GM23338 (cell line): ENCODE measurements around the gene SLC10A6. TPM values are rescaled to one million over a fixed set of nuclear protein-coding genes. Genes with fewer than 3 reads are reported as not detected.

Experiments used
- ATAC-seq: fragments of 200-7000 bp; cut with Tn5 transposase; 3 replicates; pipeline ENCODE4 v1.9.1; 2020
- DNase-seq: peaks from one replicate; pipeline ENCODE4 v3.0.0-alpha.2; 2015; ENCODE audit warnings: low spot score
- H2AFZ ChIP-seq: fragments of 200-600 bp; sonication (generic); 2 replicates; pipeline ENCODE4 v1.8.0; 2016; ENCODE audit warnings: antibody characterized with exemption, mild to moderate bottlenecking, moderate library complexity
- H3F3A ChIP-seq: fragments of 200-600 bp; sonication (generic); replicated peaks from 2 replicates; pipeline ENCODE4 v1.8.0; 2017; ENCODE audit warnings: antibody characterized with exemption, mixed run types, low read depth
- H3K27ac ChIP-seq: fragments of 200-600 bp; sonication (generic); 2 replicates; pipeline ENCODE4 v1.6.1; 2016; ENCODE audit warnings: low read depth
- H3K27me3 ChIP-seq: fragments of 200-600 bp; sonication (generic); 2 replicates; pipeline ENCODE4 v1.8.0; 2016; ENCODE audit warnings: mild to moderate bottlenecking, mixed run types, moderate library complexity; ENCODE audit not compliant: insufficient read depth
- H3K36me3 ChIP-seq: fragments of 200-600 bp; sonication (generic); 2 replicates; pipeline ENCODE4 v1.8.0; 2016; ENCODE audit warnings: mild to moderate bottlenecking; ENCODE audit not compliant: insufficient read depth
- H3K4me1 ChIP-seq: fragments of 200-600 bp; sonication (generic); 2 replicates; pipeline ENCODE4 v1.8.0; 2016; ENCODE audit warnings: mild to moderate bottlenecking, moderate library complexity; ENCODE audit not compliant: insufficient read depth
- H3K4me2 ChIP-seq: fragments of 200-600 bp; sonication (generic); 2 replicates; pipeline ENCODE4 v1.7.1; 2017; ENCODE audit warnings: mixed run types
- H3K4me3 ChIP-seq: fragments of 200-600 bp; sonication (generic); 2 replicates; pipeline ENCODE4 v1.6.1; 2016; ENCODE audit warnings: mixed run types
- H3K79me2 ChIP-seq: fragments of 200-600 bp; sonication (generic); replicated peaks from 2 replicates; pipeline ENCODE4 v1.8.0; 2017; ENCODE audit warnings: mild to moderate bottlenecking; ENCODE audit not compliant: insufficient read depth
- H3K9me2 ChIP-seq: fragments of 200-600 bp; sonication (generic); 2 replicates; pipeline ENCODE4 v1.8.0; 2017; ENCODE audit not compliant: insufficient read depth
- H4K20me1 ChIP-seq: fragments of 200-600 bp; sonication (generic); replicated peaks from 2 replicates; pipeline ENCODE4 v1.8.0; 2017; ENCODE audit warnings: mild to moderate bottlenecking; ENCODE audit not compliant: insufficient read depth
- H3K27ac Mint-ChIP-seq: 2 replicates; pipeline ENCODE4 v1.8.0; 2020; ENCODE audit warnings: inconsistent platforms, mild to moderate bottlenecking, moderate library complexity, mixed read lengths
- H3K27me3 Mint-ChIP-seq: 3 replicates; pipeline ENCODE4 v1.8.0; 2022; ENCODE audit warnings: low read depth, mild to moderate bottlenecking, moderate library complexity, mixed read lengths, inconsistent platforms; ENCODE audit not compliant: insufficient read depth, poor library complexity
- H3K36me3 Mint-ChIP-seq: 3 replicates; pipeline ENCODE4 v1.8.0; 2021; ENCODE audit warnings: low read depth, mild to moderate bottlenecking, inconsistent platforms, moderate library complexity, mixed read lengths
- H3K4me1 Mint-ChIP-seq: 3 replicates; pipeline ENCODE4 v1.8.0; 2020; ENCODE audit warnings: mild to moderate bottlenecking, inconsistent platforms, mixed read lengths
- H3K4me3 Mint-ChIP-seq: 3 replicates; pipeline ENCODE4 v1.8.0; 2021; ENCODE audit warnings: moderate library complexity, mild to moderate bottlenecking, inconsistent platforms, mixed read lengths
- H3K9me3 Mint-ChIP-seq: 3 replicates; pipeline ENCODE4 v1.8.0; 2020; ENCODE audit warnings: moderate library complexity, mild to moderate bottlenecking, inconsistent platforms, mixed read lengths
- CREB1 ChIP-seq: fragments of 250-450 bp; sonication (Bioruptor Pico); IDR thresholded peaks from 2 replicates; pipeline ENCODE4 v1.5.0; 2020; ENCODE audit warnings: low read depth, mild to moderate bottlenecking, moderate library complexity
- EZH2 ChIP-seq: fragments of 200-600 bp; sonication (generic); IDR thresholded peaks from one replicate; pipeline ENCODE4 v1.8.0; 2017; ENCODE audit warnings: antibody characterized with exemption, mild to moderate bottlenecking, low read depth; ENCODE audit not compliant: unreplicated experiment
- EZH2phosphoT487 ChIP-seq: fragments of 200-600 bp; sonication (generic); IDR thresholded peaks from one replicate; pipeline ENCODE4 v1.8.1; 2018; ENCODE audit warnings: antibody characterized with exemption; ENCODE audit not compliant: unreplicated experiment
- JUNB ChIP-seq: IDR thresholded peaks from one replicate; pipeline ENCODE4 v1.6.1; 2016; ENCODE audit warnings: antibody characterized with exemption; ENCODE audit not compliant: unreplicated experiment
- NANOG ChIP-seq: IDR thresholded peaks from 2 replicates; pipeline ENCODE4 v1.6.1; 2016; ENCODE audit warnings: antibody characterized with exemption, borderline replicate concordance
- POLR2AphosphoS5 ChIP-seq: IDR thresholded peaks from 2 replicates; pipeline ENCODE4 v1.6.1; 2016; ENCODE audit warnings: antibody characterized with exemption, low read depth
- STAT1 ChIP-seq: IDR thresholded peaks from one replicate; pipeline ENCODE4 v1.6.1; 2016; ENCODE audit warnings: antibody characterized with exemption; ENCODE audit not compliant: unreplicated experiment
- ZNF114 ChIP-seq: fragments of 250-450 bp; sonication (Bioruptor Pico); IDR thresholded peaks from 2 replicates; pipeline ENCODE4 v1.5.0; 2020; ENCODE audit warnings: mild to moderate bottlenecking, moderate library complexity
- ZNF331 ChIP-seq: fragments of 250-450 bp; sonication (Bioruptor Pico); IDR thresholded peaks from 2 replicates; pipeline ENCODE4 v1.5.0; 2020; ENCODE audit warnings: low read depth, mild to moderate bottlenecking, moderate library complexity
- polyA plus RNA-seq: library from polyadenylated mRNA; unstranded; fragments of >200 nt; fragmentation: Nextera tagmentation; extraction: Ambion mirVana; gene quantifications from 2 replicates; pipeline ENCODE4 v1.2.1, GENCODE V29; 2016
- total RNA-seq: library from RNA; depleted of rRNA; stranded (reverse); fragments of >200 nt; shearing (Covaris generic); gene quantifications from 2 replicates; pipeline ENCODE4 v1.2.3, GENCODE V29; 2014
- TF ChIP-seq, protein P1 (sequence below): IDR thresholded peaks from 2 replicates; pipeline ENCODE4 v1.6.1; 2016; ENCODE audit warnings: antibody characterized with exemption
- TF ChIP-seq, protein P2 (sequence below): IDR thresholded peaks from one replicate; pipeline ENCODE4 v1.6.1; 2018; ENCODE audit warnings: antibody characterized with exemption; ENCODE audit not compliant: unreplicated experiment
- TF ChIP-seq, protein P3 (sequence below): fragments of 250-450 bp; sonication (Bioruptor Pico); IDR thresholded peaks from 2 replicates; pipeline ENCODE4 v1.5.0; 2020; ENCODE audit warnings: mild to moderate bottlenecking, moderate library complexity
- TF ChIP-seq, protein P4 (sequence below), 2 experiments: fragments of 200-600 bp in 1 of 2; sonication (generic) in 1 of 2; conservative IDR thresholded peaks; 2 replicates each; pipeline versions ENCODE4 v1.5.1 to v1.6.1; 2016 to 2017; ENCODE audit warnings: antibody characterized with exemption in 2 of 2, low read depth in 2 of 2, mild to moderate bottlenecking in 2 of 2, moderate library complexity in 1 of 2

Gene SLC10A6
- total and polyA plus RNA-seq, 2 experiments from 2014 or later, result not detected

DNA sequence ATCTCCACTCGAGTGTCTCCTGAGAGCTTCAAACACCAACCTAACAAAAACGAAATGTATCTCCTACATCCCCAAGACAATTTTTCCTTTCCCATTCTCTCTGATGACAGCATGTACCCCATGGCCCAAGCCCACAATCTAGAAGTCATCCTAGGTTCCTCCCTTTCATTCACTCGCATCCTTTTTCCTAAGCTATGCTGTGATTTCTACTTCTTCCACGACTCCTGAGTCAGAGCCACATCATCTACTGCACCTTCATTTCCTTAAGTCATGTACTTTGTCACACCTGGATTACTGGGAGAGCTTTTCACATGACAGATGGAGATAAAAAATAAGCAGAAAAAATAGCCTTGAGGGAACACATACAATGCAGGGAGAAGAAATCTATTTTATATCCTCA lies 23.0 kb upstream of the SLC10A6 start:
- Histone ChIP-seq H3K36me3 (no peaks in the 10 kb centered on the region), H3K4me3 (no peak overlapping the region), H3K4me1 (no peaks in the 10 kb centered on the region), H3K27ac (no peak overlapping the region), H4K20me1 (no peaks in the 10 kb centered on the region), H3F3A (no peaks in the 10 kb centered on the region), H3K9me2 (peaks cover 3% of the 10 kb centered on the region; the same call in 1 of the 2 replicates), H3K27me3 (no peaks in the 10 kb centered on the region), H3K79me2 (no peaks in the 10 kb centered on the region), H2AFZ (no peak overlapping the region), H3K4me2 (no peak overlapping the region)
- Mint-ChIP-seq H3K27ac (no peak overlapping the region), H3K4me1 (no peaks in the 10 kb centered on the region), H3K9me3 (no peaks in the 10 kb centered on the region), H3K36me3 (no peaks in the 10 kb centered on the region; the same call in 2 of the 3 replicates), H3K27me3 (peaks cover 2% of the 10 kb centered on the region), H3K4me3 (no peak overlapping the region)
- TF ChIP-seq, protein P1, sequence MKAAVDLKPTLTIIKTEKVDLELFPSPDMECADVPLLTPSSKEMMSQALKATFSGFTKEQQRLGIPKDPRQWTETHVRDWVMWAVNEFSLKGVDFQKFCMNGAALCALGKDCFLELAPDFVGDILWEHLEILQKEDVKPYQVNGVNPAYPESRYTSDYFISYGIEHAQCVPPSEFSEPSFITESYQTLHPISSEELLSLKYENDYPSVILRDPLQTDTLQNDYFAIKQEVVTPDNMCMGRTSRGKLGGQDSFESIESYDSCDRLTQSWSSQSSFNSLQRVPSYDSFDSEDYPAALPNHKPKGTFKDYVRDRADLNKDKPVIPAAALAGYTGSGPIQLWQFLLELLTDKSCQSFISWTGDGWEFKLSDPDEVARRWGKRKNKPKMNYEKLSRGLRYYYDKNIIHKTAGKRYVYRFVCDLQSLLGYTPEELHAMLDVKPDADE, result no peak
- TF ChIP-seq NANOG (no peak), STAT1 (no peak), ZNF331 (CRISPR knock-in tag) (no peak), CREB1 (CRISPR knock-in tag) (no peak), EZH2 (no peak), ZNF114 (CRISPR knock-in tag) (no peak), POLR2AphosphoS5 (no peak), EZH2phosphoT487 (no peak), JUNB (no peak)
- TF ChIP-seq, protein P2, sequence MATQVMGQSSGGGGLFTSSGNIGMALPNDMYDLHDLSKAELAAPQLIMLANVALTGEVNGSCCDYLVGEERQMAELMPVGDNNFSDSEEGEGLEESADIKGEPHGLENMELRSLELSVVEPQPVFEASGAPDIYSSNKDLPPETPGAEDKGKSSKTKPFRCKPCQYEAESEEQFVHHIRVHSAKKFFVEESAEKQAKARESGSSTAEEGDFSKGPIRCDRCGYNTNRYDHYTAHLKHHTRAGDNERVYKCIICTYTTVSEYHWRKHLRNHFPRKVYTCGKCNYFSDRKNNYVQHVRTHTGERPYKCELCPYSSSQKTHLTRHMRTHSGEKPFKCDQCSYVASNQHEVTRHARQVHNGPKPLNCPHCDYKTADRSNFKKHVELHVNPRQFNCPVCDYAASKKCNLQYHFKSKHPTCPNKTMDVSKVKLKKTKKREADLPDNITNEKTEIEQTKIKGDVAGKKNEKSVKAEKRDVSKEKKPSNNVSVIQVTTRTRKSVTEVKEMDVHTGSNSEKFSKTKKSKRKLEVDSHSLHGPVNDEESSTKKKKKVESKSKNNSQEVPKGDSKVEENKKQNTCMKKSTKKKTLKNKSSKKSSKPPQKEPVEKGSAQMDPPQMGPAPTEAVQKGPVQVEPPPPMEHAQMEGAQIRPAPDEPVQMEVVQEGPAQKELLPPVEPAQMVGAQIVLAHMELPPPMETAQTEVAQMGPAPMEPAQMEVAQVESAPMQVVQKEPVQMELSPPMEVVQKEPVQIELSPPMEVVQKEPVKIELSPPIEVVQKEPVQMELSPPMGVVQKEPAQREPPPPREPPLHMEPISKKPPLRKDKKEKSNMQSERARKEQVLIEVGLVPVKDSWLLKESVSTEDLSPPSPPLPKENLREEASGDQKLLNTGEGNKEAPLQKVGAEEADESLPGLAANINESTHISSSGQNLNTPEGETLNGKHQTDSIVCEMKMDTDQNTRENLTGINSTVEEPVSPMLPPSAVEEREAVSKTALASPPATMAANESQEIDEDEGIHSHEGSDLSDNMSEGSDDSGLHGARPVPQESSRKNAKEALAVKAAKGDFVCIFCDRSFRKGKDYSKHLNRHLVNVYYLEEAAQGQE, result no peak
- TF ChIP-seq, protein P3, sequence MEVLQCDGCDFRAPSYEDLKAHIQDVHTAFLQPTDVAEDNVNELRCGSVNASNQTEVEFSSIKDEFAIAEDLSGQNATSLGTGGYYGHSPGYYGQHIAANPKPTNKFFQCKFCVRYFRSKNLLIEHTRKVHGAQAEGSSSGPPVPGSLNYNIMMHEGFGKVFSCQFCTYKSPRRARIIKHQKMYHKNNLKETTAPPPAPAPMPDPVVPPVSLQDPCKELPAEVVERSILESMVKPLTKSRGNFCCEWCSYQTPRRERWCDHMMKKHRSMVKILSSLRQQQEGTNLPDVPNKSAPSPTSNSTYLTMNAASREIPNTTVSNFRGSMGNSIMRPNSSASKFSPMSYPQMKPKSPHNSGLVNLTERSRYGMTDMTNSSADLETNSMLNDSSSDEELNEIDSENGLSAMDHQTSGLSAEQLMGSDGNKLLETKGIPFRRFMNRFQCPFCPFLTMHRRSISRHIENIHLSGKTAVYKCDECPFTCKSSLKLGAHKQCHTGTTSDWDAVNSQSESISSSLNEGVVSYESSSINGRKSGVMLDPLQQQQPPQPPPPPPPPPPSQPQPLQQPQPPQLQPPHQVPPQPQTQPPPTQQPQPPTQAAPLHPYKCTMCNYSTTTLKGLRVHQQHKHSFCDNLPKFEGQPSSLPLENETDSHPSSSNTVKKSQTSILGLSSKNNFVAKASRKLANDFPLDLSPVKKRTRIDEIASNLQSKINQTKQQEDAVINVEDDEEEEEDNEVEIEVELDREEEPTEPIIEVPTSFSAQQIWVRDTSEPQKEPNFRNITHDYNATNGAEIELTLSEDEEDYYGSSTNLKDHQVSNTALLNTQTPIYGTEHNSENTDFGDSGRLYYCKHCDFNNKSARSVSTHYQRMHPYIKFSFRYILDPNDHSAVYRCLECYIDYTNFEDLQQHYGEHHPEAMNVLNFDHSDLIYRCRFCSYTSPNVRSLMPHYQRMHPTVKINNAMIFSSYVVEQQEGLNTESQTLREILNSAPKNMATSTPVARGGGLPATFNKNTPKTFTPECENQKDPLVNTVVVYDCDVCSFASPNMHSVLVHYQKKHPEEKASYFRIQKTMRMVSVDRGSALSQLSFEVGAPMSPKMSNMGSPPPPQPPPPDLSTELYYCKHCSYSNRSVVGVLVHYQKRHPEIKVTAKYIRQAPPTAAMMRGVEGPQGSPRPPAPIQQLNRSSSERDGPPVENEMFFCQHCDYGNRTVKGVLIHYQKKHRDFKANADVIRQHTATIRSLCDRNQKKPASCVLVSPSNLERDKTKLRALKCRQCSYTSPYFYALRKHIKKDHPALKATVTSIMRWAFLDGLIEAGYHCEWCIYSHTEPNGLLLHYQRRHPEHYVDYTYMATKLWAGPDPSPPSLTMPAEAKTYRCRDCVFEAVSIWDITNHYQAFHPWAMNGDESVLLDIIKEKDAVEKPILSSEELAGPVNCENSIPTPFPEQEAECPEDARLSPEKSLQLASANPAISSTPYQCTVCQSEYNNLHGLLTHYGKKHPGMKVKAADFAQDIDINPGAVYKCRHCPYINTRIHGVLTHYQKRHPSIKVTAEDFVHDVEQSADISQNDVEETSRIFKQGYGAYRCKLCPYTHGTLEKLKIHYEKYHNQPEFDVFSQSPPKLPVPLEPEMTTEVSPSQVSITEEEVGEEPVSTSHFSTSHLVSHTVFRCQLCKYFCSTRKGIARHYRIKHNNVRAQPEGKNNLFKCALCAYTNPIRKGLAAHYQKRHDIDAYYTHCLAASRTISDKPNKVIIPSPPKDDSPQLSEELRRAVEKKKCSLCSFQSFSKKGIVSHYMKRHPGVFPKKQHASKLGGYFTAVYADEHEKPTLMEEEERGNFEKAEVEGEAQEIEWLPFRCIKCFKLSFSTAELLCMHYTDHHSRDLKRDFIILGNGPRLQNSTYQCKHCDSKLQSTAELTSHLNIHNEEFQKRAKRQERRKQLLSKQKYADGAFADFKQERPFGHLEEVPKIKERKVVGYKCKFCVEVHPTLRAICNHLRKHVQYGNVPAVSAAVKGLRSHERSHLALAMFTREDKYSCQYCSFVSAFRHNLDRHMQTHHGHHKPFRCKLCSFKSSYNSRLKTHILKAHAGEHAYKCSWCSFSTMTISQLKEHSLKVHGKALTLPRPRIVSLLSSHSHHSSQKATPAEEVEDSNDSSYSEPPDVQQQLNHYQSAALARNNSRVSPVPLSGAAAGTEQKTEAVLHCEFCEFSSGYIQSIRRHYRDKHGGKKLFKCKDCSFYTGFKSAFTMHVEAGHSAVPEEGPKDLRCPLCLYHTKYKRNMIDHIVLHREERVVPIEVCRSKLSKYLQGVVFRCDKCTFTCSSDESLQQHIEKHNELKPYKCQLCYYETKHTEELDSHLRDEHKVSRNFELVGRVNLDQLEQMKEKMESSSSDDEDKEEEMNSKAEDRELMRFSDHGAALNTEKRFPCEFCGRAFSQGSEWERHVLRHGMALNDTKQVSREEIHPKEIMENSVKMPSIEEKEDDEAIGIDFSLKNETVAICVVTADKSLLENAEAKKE (CRISPR knock-in tag), result no peak
- TF ChIP-seq, protein P4, sequence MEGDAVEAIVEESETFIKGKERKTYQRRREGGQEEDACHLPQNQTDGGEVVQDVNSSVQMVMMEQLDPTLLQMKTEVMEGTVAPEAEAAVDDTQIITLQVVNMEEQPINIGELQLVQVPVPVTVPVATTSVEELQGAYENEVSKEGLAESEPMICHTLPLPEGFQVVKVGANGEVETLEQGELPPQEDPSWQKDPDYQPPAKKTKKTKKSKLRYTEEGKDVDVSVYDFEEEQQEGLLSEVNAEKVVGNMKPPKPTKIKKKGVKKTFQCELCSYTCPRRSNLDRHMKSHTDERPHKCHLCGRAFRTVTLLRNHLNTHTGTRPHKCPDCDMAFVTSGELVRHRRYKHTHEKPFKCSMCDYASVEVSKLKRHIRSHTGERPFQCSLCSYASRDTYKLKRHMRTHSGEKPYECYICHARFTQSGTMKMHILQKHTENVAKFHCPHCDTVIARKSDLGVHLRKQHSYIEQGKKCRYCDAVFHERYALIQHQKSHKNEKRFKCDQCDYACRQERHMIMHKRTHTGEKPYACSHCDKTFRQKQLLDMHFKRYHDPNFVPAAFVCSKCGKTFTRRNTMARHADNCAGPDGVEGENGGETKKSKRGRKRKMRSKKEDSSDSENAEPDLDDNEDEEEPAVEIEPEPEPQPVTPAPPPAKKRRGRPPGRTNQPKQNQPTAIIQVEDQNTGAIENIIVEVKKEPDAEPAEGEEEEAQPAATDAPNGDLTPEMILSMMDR (conservative IDR thresholded peaks at IDR 0.05; ENCODE audit: low read depth in 2 of 2), result no peak
- ATAC-seq, result no peak
- no peak for DNase-seq
